Thyroid gland (tissue), 4 donors: Measurements from ENCODE around the gene CEP170B.

Experiments used
- POLR2A ChIP-seq, 2 donors: fragments of 450-650 bp; IDR thresholded peaks; one replicate each; pipeline ENCODE4 v1.6.1; 2017; ENCODE audit warnings: antibody characterized with exemption in 2 of 2, mild to moderate bottlenecking in 2 of 2, moderate library complexity in 1 of 2
- TF ChIP-seq, protein P1 (sequence below), 6 experiments: fragments of 200-600 bp in 3 of 6; fragments of 450-650 bp in 3 of 6; sonication (generic) in 3 of 6; IDR thresholded peaks; one replicate each; pipeline ENCODE4 v1.5.1; 2016 to 2019; ENCODE audit warnings: antibody characterized with exemption in 6 of 6, mild to moderate bottlenecking in 2 of 6, inconsistent platforms in 1 of 6, moderate library complexity in 1 of 6

DNA sequence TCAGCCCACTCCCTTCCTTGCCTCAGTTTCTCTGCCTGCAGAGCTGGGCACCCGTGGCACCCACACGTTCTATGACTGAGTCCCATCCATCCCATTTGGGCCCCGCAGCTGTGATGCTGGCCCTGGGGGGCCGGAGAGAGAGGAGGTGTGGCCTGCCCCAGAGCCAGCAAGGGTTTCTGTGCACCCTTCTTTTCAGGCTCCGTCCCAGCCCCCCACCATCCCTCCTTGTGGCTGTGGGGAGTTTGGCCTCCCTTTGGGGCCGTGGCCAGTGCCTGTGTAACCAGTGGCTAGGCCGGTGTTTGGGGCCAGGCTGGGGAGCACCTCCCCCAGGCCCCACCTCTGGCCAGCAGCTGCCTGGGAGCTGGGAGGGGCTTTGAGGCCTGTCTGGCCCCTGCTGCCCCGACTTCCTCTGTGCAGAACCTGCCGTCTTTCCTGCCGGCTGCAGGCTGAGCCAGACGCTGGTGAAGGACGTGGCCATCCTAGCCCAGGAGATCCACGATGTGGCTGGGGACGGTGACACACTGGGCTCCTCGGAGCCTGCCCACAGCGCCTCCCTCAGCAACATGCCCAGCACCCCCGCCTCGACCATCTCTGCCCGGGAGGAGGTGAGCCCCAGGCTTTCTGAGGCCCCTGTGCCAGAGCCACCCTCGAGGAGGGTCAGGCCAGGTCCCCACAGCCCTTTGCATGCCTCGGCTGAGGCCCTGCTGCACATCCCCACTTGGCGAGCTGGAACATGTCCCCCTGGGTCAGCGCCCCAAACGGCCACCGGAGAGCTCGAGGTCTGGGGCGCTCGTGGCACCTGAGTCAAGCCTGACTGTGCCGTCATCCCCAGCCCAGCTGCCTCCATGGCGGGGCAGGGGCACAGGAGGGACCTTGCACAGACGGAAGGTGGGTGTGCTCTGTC lies 27.7 kb downstream of the CEP170B start:
- no peak for TF ChIP-seq POLR2A (IDR thresholded peaks at IDR 0.05)
- TF ChIP-seq, protein P1, sequence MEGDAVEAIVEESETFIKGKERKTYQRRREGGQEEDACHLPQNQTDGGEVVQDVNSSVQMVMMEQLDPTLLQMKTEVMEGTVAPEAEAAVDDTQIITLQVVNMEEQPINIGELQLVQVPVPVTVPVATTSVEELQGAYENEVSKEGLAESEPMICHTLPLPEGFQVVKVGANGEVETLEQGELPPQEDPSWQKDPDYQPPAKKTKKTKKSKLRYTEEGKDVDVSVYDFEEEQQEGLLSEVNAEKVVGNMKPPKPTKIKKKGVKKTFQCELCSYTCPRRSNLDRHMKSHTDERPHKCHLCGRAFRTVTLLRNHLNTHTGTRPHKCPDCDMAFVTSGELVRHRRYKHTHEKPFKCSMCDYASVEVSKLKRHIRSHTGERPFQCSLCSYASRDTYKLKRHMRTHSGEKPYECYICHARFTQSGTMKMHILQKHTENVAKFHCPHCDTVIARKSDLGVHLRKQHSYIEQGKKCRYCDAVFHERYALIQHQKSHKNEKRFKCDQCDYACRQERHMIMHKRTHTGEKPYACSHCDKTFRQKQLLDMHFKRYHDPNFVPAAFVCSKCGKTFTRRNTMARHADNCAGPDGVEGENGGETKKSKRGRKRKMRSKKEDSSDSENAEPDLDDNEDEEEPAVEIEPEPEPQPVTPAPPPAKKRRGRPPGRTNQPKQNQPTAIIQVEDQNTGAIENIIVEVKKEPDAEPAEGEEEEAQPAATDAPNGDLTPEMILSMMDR (IDR thresholded peaks at IDR 0.05) = no peak
